DLD1 (cell line): Measurements from ENCODE around the gene COL5A1.

Experiments used
- in situ Hi-C: cut with HindIII; loops from 2 replicates; pipeline ENCODE4 v1.10.0; 2017; ENCODE audit warnings: low sequenced_read_pairs

The COL5A1 gene

DNA sequence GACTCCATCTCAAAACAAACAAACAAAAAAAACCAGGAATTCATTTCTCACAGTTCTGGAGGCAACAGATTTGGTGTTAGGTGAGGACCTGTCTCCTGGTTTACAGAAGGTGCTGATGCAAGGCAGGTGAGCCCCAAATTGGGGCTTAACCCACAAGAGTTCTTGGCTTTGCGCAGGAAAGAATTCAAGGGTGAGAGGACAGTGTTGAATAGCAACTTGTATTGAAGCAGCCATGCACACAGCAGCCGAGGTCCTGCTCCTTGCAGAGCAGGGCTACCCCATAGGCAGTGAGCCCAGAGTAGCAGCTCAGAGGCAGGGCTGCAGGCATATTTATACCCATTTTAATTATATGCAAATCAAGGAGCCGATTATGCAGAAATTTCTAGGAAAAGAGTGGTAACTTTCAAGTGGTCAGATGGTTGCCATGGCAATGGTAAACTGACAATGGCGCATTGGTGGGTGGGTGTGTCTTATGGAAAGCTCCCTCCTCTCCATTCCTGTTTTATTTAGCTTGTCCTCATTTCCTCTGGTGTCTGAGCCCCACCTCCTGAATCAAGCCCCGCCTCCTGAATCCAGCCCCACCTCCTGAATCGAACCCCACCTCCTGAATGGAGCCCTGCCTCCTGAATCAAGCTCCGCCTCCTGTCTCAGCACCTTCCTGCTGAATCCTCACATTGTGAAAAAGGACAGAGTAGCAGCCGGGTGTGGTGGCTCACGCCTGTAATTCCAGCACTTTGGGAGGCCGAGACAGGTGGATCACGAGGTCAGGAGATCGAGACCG is 34.5 kb upstream of the COL5A1 start:
- in situ Hi-C loops: no loop called here

- in situ Hi-C loops: no loop called here
These were observed 33.6 kb upstream of the COL5A1 start for GRCh38 chr9:134607971-134608370.

DNA sequence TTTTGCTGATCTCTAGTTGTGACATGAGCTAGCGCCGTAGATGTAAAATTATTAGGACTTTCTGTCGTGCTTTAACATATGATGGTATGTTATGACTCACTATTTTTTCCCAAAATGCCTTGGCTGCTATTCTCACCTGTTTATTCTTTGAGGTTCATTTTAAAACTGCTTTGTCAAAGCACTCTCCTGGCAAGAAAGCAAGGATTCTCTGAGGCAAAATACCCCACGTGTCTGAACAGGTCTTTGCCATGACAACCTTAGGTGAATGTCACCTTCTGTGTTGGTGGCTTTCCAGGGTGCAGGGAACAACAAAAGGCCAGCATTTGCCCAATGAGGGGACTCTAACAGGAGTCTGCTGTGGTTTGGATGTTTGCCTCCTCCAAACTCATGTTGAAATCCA is 30.6 kb upstream of the COL5A1 start:
- in situ Hi-C loops: no loop called here

DNA sequence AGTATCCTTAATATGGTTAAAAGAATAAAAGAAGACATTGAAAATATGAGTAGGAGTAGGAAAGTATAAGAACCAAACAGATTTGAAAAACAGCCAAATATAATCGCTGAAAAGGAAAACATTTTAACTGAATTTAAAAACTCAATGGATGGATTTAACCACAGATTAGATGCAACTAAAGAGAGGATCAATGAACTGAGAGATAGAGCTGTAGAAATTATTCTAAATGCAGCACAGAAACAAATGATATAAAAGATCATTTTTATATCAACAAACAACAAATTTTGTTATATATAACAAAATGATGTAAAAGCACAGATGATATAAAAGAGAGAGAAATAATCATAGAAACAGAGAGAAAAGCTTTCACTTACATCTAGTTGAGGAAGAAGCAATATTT is 29.3 kb upstream of the COL5A1 start:
- in situ Hi-C loops: no loop called here

DNA sequence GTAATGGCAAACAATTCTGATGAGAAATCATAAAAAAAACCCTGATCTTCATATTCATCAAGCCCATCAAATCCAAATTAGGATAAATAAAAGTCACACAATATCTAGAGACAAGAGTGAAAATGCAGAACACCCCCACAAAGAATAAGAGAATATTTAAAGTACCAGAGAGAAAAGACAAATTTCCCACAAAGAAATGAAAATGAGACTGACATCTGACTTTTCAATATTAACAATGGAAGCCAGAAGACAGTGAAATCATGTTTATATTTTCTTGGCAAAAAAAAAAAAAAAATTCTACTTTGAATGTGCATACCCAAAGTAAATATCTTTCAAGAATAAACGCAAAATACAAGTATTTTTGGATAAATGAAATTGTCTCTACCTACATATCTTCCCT is 28.9 kb upstream of the COL5A1 start:
- in situ Hi-C loops: no loop called here

DNA sequence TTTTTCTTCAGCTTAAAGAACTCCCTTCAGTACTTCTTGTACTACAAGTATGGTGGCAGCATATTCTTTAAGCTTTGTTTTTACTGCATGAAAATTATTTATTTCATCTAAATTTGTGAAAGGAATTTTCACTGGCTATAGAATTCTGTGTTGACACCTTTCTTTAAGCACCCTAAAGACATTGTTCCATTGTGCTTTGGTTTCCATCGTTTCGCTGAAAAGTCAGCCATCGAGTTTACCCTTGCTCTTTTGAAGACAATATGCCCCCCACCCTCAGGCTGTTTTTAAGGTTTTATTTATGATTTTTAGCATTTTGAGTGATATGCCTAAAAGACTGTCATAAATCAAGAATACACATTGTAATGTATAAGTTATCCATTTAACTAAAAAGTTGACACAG is 27.3 kb upstream of the COL5A1 start:
- in situ Hi-C loops: no loop called here

- in situ Hi-C loops: no loop called here
These were observed 25.3 kb upstream of the COL5A1 start for GRCh38 chr9:134616341-134616740.

GRCh38 chr9:134617246-134617645 is 24.4 kb upstream of the COL5A1 start:
- in situ Hi-C loops: no loop called here

GRCh38 chr9:134617836-134618162 is 23.8 kb upstream of the COL5A1 start:
- in situ Hi-C loops: no loop called here

DNA sequence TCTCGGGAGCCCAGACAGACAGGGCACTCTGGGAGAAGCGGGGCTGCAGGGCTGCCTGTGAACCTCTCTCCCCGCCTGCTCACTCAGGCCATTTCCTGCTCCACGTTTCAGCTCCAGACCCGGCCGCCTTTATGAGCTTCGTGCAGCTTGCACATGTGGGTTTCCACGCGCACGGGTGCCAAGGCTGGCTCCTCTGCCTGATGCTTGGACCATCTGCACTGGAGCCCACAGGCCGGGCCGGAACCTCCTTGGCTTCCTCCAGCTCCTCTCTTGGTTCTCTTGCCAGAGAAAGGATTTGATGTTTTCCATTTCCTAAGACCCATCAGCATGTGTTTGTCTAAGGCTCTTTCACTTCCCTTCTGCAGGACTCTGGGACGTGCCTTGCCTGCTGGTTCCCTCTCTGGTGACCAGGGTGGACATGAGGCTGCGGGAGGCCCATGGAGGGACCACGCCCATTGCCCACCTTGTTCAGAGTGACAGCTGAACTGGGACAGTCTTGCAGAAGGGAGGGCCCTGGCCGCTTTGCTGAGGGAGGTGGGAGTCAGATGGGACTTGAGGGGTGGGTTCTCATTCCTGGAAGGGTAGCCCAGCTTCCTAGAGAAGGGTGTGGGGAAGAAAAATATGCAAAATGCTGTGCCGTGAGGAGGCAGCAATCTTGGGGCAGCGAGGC is 23.3 kb upstream of the COL5A1 start:
- in situ Hi-C loops: no loop called here

GRCh38 chr9:134618833-134619447 is 22.7 kb upstream of the COL5A1 start:
- in situ Hi-C loops: no loop called here

- in situ Hi-C loops: no loop called here
These were observed 22.1 kb upstream of the COL5A1 start for GRCh38 chr9:134619448-134619982.

DNA sequence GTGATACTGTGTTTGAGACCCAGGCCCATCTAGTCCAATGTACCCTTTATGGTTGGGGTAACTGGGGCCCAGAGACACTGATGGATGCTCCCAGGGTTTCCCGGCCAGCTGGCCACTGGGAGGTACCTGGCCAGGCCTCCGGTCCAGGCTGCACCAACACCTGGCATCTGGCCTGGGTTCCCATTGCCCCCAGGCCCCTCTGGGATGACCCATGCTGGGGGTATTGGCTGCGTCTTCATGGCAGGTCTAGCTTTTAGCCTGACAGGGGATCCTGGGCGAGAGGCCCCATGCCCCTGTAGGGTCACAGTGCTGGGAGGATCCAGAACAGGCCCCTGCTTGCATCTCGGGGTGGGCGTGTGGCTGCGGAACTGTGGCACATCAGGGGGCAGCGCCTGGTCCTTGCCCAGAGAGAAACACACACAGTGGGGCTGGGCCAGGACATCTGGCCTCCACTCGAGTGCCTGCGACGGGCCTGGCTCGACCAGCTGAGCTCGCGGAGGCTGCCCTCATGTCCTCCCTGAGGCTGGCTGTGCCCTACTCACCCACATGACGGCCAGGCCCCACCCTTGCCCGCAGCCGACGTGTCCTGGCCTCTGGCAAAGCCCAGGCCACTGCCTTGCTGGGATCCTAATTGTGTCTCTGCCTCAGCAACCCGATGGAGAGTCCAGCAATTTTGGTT is 21.5 kb upstream of the COL5A1 start:
- in situ Hi-C loops: no loop called here

DNA sequence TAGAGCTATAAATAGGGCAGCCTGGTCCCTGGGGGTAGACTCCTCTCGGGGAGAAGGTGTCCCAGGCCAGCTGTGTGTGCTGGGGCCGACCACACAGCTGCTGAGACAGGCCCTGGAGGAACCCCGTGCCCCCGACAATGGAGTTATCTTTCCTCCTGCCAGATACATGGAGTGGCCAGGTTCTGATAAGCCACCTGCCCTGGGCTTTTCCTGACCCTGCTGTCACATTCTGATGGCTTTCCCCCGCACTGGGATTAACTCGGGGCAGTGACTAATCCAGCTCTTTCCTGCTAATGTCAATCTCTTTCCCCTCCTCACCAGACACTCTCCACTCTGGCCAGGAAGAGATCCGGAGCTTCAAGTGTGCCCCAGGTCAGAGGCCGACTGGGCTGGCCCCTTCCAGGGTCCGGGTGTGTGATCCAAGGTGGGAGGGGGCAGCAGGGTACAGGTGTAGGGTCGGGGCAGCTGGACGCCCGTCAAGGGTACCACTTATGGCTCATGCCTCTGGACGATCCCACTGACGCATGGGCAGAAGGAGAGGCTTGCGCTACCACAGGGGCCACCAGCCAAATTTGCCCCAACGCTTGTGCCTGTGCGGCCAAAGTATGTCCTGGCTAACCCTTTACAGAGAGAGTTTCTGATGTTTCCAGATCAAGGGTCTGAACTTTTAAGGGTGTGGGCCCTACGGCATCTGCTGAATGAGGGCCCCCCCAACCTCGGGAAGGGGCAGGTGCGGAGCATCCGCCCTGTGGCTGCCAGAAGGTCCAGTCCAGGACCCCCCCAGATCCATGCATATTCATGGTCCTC is 20.6 kb upstream of the COL5A1 start:
- in situ Hi-C loops: no loop called here

- in situ Hi-C loops: no loop called here
These were observed 20.0 kb upstream of the COL5A1 start for GRCh38 chr9:134621558-134622110.

DNA sequence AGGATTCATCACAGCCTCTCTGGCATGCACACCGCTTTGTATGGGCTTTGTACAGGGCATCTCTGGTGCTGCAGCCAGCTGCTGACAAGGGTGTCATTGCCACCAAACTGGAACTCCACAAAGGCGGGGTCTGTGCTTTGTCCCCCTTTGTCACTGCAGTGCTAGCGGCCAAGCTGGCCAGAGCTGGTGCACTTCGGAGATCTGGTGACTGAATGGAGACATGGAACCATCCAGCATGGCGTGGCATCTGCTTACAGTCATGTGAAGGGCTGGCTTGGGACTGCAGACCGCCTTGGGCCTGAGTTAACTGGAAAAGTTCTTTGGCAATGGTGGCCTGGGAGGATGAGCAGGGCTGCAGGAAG is 18.7 kb upstream of the COL5A1 start:
- in situ Hi-C loops: no loop called here

DNA sequence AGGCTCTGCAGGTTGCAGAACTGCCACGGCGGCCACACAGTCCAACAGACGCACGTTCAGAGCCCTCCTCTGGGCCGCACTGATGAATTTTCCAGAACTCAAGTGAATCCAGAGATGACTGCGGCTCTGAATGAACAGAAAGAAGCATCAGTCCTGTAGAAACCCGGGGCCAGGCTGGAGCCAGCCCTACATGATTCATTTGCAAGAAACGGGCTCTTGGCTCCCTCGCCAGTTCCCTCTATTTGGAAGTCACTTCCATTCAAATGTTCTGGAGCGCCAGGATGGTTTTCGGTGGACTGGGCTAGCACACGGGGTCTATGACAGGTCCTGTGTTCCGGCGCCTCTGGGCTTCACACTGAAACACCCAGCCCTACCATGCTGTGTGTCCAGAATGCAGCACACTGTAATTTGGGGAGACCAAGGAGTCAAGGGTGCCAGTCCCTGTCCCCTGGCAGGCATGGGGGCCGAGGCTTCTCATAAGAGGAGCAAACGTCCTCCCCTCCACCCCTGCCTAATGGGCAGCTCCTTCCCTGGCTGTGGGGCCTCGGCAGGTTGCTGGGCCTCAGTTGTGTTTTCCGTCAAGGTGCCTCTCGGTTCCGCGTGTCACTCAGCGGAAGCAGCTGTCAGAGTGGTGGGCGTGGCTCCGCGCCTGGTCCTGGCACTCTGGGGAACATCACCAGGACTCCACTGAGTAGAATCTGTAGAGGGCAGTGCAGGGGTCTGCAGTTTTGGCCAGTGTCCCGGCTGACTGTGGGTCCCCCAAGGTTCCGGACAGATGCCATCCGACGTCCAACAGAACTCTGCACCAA is 18.1 kb upstream of the COL5A1 start:
- in situ Hi-C loops: no loop called here

DNA sequence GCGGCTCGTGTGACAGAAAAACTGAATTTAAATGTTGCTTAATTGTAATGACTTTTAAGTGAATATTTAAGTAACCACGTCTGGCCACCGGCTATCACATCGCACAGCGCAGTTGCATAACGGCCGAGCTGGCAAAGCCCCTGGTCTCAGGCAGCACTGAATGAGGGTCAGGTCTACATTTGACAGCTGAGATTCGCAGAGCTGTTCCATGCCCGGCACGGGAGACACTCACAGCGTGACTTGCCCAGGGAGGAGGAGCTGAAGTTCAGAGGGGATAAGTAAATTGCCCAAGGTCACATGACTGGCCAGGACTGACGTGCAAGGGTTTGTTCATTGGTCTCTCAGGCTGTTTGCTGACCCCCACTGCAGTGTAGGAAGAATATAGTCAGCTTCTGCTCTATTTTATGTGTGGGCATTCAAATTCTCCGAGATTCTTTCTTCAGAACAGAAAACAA is 17.4 kb upstream of the COL5A1 start:
- in situ Hi-C loops: no loop called here

- in situ Hi-C loops: no loop called here
These were observed 16.9 kb upstream of the COL5A1 start for GRCh38 chr9:134624621-134625181.
